HG02973 (cell line): Measurements from ENCODE around the gene PRKN.
"Not testable (repeated sequence)": the region's sequence is repeated elsewhere in the genome, so short reads cannot be mapped to it uniquely, and the experiment has no call there.

ENCODE experiments used
- ATAC-seq: cut with Tn5 transposase; IDR thresholded peaks from one replicate; pipeline ENCODE4 v1.9.1; 2021; ENCODE audit warnings: moderate library complexity; ENCODE audit not compliant: unreplicated experiment

PRKN gene

GRCh38 chr6:162467679-162468078 lies 259.9 kb downstream of the PRKN start:
- ATAC-seq, result no peak

DNA sequence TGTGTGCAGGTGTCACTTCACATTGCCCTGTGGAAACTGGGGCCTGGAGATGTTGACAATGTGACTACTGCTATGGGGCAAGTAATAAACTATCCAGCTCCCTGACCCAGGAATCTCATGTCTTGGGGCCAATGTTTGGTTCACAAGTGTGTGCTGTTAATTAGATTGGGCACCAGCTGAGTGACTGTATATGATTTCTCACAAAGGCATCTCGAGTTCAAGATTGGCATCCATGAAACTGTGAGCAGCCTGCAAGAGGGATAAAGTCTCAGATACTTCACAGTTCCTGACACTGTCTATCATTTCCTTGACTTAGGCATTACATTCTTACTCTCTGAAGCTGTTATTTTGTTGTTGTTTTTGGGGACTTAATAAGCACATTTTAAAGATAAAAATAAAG lies 264.0 kb downstream of the PRKN start:
- ATAC-seq, result no peak

DNA sequence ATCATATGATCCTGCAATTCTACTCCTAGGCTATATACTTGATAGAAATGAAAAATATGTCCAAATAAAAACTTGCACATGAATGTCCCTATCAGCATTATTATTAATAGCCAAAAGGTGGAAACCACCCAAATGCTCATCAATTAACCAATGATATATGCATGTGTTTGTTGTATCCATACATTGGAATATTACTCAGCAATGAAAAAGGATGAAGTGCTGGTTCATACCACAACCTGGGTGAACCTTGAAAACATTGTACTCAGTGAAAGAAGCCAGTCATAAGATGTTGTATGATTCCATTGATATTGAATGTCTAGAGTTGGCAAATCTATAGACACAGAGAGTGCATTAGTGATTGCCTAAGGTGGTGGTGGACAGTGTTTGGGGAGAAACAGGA lies 267.6 kb downstream of the PRKN start:
- no peak for ATAC-seq

GRCh38 chr6:162450358-162450757 lies 277.2 kb downstream of the PRKN start:
- ATAC-seq, result no peak

GRCh38 chr6:162448294-162448693 lies 279.3 kb downstream of the PRKN start:
- ATAC-seq, result no peak

DNA sequence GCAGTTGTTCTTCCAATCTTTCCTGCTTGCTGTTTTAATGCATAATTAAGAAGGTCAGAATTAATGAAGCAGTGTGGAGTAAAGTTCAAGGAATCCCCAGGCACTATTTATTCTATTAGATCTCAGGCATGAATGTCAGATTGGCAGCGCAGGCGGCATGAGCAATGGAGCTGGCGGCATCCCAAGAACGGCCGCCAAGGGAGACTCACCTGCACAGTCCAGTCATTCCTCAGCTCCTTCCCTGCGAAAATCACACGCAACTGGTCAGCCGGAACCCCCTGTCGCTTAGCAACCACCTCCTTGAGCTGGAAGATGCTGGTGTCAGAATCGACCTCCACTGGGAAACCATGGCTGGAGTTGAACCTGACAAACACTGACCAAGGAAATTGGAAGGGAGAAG lies 284.5 kb downstream of the PRKN start:
- ATAC-seq, result no peak

- ATAC-seq, result no peak
Observed at GRCh38 chr6:162442687-162443086, 284.9 kb downstream of the PRKN start.

- no peak for ATAC-seq
Observed at GRCh38 chr6:162441991-162442390, 285.6 kb downstream of the PRKN start.

DNA sequence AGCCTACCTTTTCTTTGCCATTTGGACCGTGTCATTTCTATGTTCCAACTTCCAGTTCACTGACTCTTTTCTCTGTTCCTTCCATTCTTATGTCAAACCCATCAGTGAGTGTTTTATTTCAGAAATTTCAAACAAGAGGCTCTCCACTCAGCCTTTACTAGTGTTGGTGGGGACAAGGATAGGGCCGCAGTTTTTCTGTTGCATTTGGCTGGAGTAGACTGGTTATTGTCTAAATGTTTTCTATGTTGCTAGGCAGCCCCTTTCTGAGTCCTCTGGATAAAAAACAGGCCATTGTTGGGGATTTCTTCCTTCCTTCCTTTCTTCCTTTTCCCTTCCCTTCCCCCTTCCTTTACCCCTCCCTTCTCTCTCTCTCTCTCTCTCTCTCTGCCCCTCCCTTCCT lies 288.6 kb downstream of the PRKN start:
- no peak for ATAC-seq

GRCh38 chr6:162435071-162435470 lies 292.5 kb downstream of the PRKN start:
- ATAC-seq, result no peak

DNA sequence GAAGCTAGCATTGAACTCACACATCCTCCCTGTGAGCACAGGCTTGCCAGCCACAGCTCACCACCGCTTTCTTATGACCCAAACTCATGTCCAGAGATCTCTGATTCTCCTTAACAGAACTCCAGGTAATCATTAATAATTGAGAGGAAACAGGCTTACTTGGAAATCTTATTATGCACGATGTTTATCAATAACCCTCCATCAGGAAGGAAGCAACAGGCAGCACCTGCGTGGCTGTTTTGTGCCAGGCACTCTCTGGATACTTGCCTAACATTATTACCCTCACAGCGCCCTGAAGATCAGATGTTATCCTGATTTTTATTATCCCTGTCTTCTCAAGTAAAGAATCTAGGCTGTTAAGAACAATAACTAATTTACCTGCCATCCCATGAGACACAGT lies 306.6 kb downstream of the PRKN start:
- ATAC-seq, result no peak

GRCh38 chr6:162416831-162417537 lies 310.6 kb downstream of the PRKN start:
- no peak for ATAC-seq

DNA sequence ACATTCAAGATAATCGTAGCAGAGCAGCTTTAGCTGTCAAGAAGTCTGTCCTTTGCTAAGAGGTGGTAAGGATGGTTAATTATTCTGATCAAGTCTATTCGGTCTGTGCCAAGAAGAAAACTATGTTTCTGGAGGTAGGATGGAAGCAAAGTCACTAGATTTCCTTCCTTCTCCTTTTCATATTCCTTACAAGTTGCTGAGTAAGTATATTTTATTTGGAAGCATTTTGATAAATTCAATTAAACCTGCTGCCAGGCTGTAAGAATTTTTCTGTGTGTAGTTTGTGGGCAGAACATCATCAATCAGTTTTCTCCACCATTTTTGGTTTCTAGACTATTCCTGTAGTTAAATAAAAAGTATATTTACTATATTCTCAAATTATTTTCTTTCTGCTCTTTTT lies 311.3 kb downstream of the PRKN start:
- ATAC-seq, result no peak

- ATAC-seq, result no peak
Observed at GRCh38 chr6:162409741-162410691, 317.6 kb downstream of the PRKN start.

DNA sequence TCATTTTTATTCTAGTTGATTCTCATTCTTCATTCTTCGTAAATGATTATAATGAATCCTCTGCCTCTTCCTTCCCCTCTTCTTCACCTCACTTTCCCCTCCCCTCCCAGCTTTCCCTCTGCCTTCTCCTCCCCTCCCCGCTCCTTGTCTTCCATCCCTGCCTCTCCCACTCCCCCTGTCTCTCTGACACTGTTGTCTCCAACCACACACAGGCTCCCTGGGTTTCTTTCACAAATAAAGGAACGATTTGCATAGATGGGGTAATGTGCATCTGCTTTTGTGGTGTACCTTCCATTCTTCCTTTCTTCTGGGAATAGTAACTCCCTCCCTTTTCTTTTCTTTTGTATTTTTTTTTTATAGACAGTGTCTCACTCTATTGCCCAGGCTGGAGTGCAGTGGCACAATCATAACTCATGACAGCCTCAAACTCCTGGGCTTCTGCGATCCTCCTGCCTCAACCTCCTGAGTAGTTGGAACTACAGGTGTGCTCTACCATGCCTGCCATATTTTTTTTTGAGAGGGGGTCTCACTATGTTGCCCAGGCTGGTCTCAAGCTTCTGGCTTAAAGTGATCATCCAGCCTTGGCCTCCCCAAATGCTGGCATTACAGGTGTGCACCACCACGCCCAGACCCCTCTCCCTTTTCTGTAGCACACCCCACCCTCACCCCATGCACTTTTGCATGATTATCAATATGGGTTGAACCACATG lies 318.6 kb downstream of the PRKN start:
- no peak for ATAC-seq

DNA sequence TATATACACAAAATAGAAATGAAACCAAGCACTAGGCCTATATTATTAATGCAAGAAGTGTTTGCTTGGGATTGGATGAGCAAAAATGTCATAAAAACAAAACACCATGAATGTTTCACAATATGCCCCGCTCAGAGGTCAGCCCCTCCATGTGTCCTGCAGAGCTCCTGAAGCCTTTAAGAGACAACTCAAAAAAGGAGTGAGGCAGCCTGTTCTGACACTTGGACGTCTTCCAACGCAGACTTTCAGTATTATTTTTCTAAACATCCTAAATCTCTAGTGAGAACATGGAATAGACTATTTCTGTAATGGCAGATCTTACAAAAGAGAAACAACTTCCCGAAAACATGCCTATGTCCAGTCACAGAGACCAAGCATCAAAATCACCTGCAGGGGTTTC lies 322.6 kb downstream of the PRKN start:
- ATAC-seq, result no peak

- ATAC-seq, result no peak
Observed at GRCh38 chr6:162403031-162403430, 324.5 kb downstream of the PRKN start.

DNA sequence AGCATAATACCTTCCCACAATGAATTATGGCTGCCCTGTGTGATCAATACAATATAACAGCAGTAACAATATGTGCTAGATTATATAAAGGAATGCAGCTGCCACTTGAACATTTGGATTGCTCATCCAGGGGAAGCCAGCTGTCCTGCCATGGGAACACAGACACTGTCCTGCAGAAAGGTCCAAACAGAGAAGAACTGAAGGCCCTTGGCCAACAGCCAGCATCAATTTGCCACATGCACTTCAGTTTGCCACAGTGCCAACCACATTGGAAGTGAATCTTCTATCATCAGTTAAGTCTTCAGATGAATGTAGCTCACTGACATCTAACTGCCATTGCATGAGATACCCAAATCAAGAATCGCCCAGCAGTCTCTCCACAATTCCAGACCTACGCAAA lies 332.4 kb downstream of the PRKN start:
- ATAC-seq, result no peak

GRCh38 chr6:162390961-162391811 lies 336.4 kb downstream of the PRKN start:
- ATAC-seq, result not testable (repeated sequence)

GRCh38 chr6:162389343-162390085 lies 338.1 kb downstream of the PRKN start:
- no peak for ATAC-seq
